HEK293 (cell line): ENCODE measurements around the gene PAK4.

Experiments
- CTCF ChIA-PET: fragments of 350-600 bp; formaldehyde crosslinking; extraction: SDS; loops from one replicate; lab custom pipeline; 2021; ENCODE audit warnings: antibody characterized with exemption; lab: Yijun Ruan, JAX
- POLR2A ChIA-PET: fragments of 300-600 bp; formaldehyde crosslinking; extraction: SDS; loops from one replicate; lab custom pipeline; 2020; ENCODE audit warnings: antibody characterized with exemption, inconsistent platforms; lab: Yijun Ruan, JAX
- H3K27ac ChIP-seq: fragments of 200-500 bp; sonication (Bioruptor generic); 2 replicates; pipeline ENCODE4 v1.5.1; 2014; ENCODE audit warnings: low read depth, low read length, control low read depth, inconsistent platforms; ENCODE audit errors: extremely low read depth
- H3K36me3 ChIP-seq, 2 experiments: fragments of 200-500 bp in 1 of 2; sonication (Bioruptor generic) in 1 of 2; 1 replicate in 1 of 2; 2 replicates in 1 of 2; pipeline ENCODE4 v1.5.1; 2014 to 2017; ENCODE audit warnings: inconsistent platforms in 2 of 2, low read length in 2 of 2; ENCODE audit not compliant: control insufficient read depth in 2 of 2, insufficient read depth in 1 of 2
- H3K4me1 ChIP-seq: fragments of 200-500 bp; sonication (Bioruptor generic); 2 replicates; pipeline ENCODE4 v1.5.1; 2014; ENCODE audit warnings: mild to moderate bottlenecking, low read length, inconsistent platforms; ENCODE audit not compliant: control insufficient read depth, insufficient read depth
- H3K4me3 ChIP-seq: 2 replicates; pipeline ENCODE4 v1.5.1; 2011; ENCODE audit warnings: low read depth, mild to moderate bottlenecking, control low read depth, low read length, moderate library complexity
- H3K9me3 ChIP-seq: fragments of 200-500 bp; sonication (Bioruptor generic); 2 replicates; pipeline ENCODE4 v1.5.1; 2014; ENCODE audit warnings: low read depth, low read length, inconsistent platforms; ENCODE audit not compliant: control insufficient read depth, insufficient read depth
- GLI4 ChIP-seq: fragments of 450-650 bp; formaldehyde crosslinking; IDR thresholded peaks from 2 replicates; pipeline ENCODE4 v1.5.1; 2016; ENCODE audit warnings: missing biosample characterization, missing genetic modification characterization
- OSR2 ChIP-seq: fragments of 450-650 bp; formaldehyde crosslinking; IDR thresholded peaks from 2 replicates; pipeline ENCODE4 v1.5.1; 2016; ENCODE audit warnings: missing biosample characterization, missing genetic modification characterization
- SP7 ChIP-seq: fragments of 450-650 bp; formaldehyde crosslinking; IDR thresholded peaks from 2 replicates; pipeline ENCODE4 v1.5.1; 2016; ENCODE audit warnings: missing biosample characterization, missing genetic modification characterization
- TRIM28 ChIP-seq: IDR thresholded peaks from 2 replicates; pipeline ENCODE4 v1.6.1; 2011; ENCODE audit warnings: low read length, control low read depth, borderline replicate concordance
- YY2 ChIP-seq: fragments of 450-650 bp; formaldehyde crosslinking; IDR thresholded peaks from 2 replicates; pipeline ENCODE4 v1.5.1; 2016; ENCODE audit warnings: missing biosample characterization, missing genetic modification characterization
- ZBTB17 ChIP-seq: fragments of 450-650 bp; formaldehyde crosslinking; IDR thresholded peaks from 2 replicates; pipeline ENCODE4 v1.5.1; 2016; ENCODE audit warnings: missing biosample characterization, missing genetic modification characterization
- ZBTB26 ChIP-seq: fragments of 450-650 bp; formaldehyde crosslinking; optimal IDR thresholded peaks from 2 replicates; pipeline ENCODE3; 2016; ENCODE audit warnings: missing biosample characterization, mild to moderate bottlenecking, missing genetic modification characterization
- ZBTB7A ChIP-seq: fragments of 450-650 bp; formaldehyde crosslinking; IDR thresholded peaks from 2 replicates; pipeline ENCODE4 v1.5.1; 2016; ENCODE audit warnings: low read depth, missing biosample characterization, missing genetic modification characterization
- ZFP3 ChIP-seq: fragments of 450-650 bp; formaldehyde crosslinking; IDR thresholded peaks from 2 replicates; pipeline ENCODE4 v1.5.1; 2016; ENCODE audit warnings: low read depth, missing biosample characterization, missing genetic modification characterization
- ZFP41 ChIP-seq: fragments of 450-650 bp; formaldehyde crosslinking; IDR thresholded peaks from 2 replicates; pipeline ENCODE4 v1.5.1; 2016; ENCODE audit warnings: missing biosample characterization, missing genetic modification characterization, borderline replicate concordance
- ZNF114 ChIP-seq: fragments of 450-650 bp; formaldehyde crosslinking; IDR thresholded peaks from 2 replicates; pipeline ENCODE4 v1.5.0; 2017; ENCODE audit warnings: missing biosample characterization, missing genetic modification characterization
- ZNF146 ChIP-seq: fragments of 450-650 bp; formaldehyde crosslinking; IDR thresholded peaks from 2 replicates; pipeline ENCODE4 v1.5.1; 2016; ENCODE audit warnings: missing biosample characterization, missing genetic modification characterization
- ZNF155 ChIP-seq: fragments of 450-650 bp; formaldehyde crosslinking; IDR thresholded peaks from 2 replicates; pipeline ENCODE4 v1.5.1; 2016; ENCODE audit warnings: missing biosample characterization, missing genetic modification characterization
- ZNF18 ChIP-seq: fragments of 450-650 bp; formaldehyde crosslinking; IDR thresholded peaks from 2 replicates; pipeline ENCODE4 v1.5.1; 2016; ENCODE audit warnings: missing biosample characterization, missing genetic modification characterization
- ZNF202 ChIP-seq: fragments of 450-650 bp; formaldehyde crosslinking; IDR thresholded peaks from 2 replicates; pipeline ENCODE4 v1.5.1; 2016; ENCODE audit warnings: missing biosample characterization, missing genetic modification characterization, borderline replicate concordance
- ZNF214 ChIP-seq: fragments of 450-650 bp; formaldehyde crosslinking; IDR thresholded peaks from 2 replicates; pipeline ENCODE4 v1.5.1; 2017; ENCODE audit warnings: missing biosample characterization, mild to moderate bottlenecking, missing genetic modification characterization, borderline replicate concordance
- ZNF248 ChIP-seq: fragments of 450-650 bp; formaldehyde crosslinking; IDR thresholded peaks from 2 replicates; pipeline ENCODE4 v1.5.1; 2017; ENCODE audit warnings: missing biosample characterization, missing genetic modification characterization
- ZNF324 ChIP-seq: fragments of 450-650 bp; formaldehyde crosslinking; IDR thresholded peaks from 2 replicates; pipeline ENCODE4 v1.5.1; 2016; ENCODE audit warnings: missing biosample characterization, missing genetic modification characterization
- ZNF394 ChIP-seq: fragments of 450-650 bp; formaldehyde crosslinking; IDR thresholded peaks from 2 replicates; pipeline ENCODE4 v1.5.1; 2016; ENCODE audit warnings: missing biosample characterization, missing genetic modification characterization, mild to moderate bottlenecking, moderate library complexity, borderline replicate concordance
- ZNF518A ChIP-seq: fragments of 450-650 bp; formaldehyde crosslinking; conservative IDR thresholded peaks from 2 replicates; pipeline ENCODE4 v1.5.1; 2016; ENCODE audit warnings: low read depth, missing biosample characterization, missing genetic modification characterization
- ZNF629 ChIP-seq: fragments of 450-650 bp; formaldehyde crosslinking; IDR thresholded peaks from 2 replicates; pipeline ENCODE4 v1.5.1; 2017; ENCODE audit warnings: missing biosample characterization, missing genetic modification characterization
- ZNF660 ChIP-seq: fragments of 450-650 bp; IDR thresholded peaks from 2 replicates; pipeline ENCODE4 v1.5.1; 2018; ENCODE audit warnings: missing biosample characterization, mild to moderate bottlenecking, missing genetic modification characterization
- ZNF704 ChIP-seq: fragments of 450-650 bp; formaldehyde crosslinking; IDR thresholded peaks from 2 replicates; pipeline ENCODE4 v1.5.1; 2016; ENCODE audit warnings: missing biosample characterization, missing genetic modification characterization
- ZNF791 ChIP-seq: fragments of 450-650 bp; formaldehyde crosslinking; IDR thresholded peaks from 2 replicates; pipeline ENCODE4 v1.5.1; 2016; ENCODE audit warnings: missing biosample characterization, missing genetic modification characterization

Gene PAK4

GRCh38 chr19:39078436-39079200 is 47.0 kb upstream of the PAK4 start (continued):
- TF ChIP-seq ZNF18 (tag by site-specific recombination) = no peak
- peak; percentile 33; the same call in 1 of the 2 replicates for TF ChIP-seq ZBTB17 (tag by site-specific recombination)
- peak; percentile 67 for TF ChIP-seq ZNF146
- no peak for TF ChIP-seq GLI4 (tag by site-specific recombination)
- TF ChIP-seq ZNF629 (tag by site-specific recombination) = 0 out of 2 replicates have a peak, but pooled peaks have one; percentile 20
- TF ChIP-seq ZNF660 (tag by site-specific recombination) = 0 out of 2 replicates have a peak, but pooled peaks have one; percentile 57
- no peak for TF ChIP-seq ZNF248 (tag by site-specific recombination)
- no peak for TF ChIP-seq ZFP41 (tag by site-specific recombination)

GRCh38 chr19:39080431-39080830 is 45.2 kb upstream of the PAK4 start:
- Histone ChIP-seq H3K4me3 (no peak overlapping the region), H3K4me1 (peaks cover 5% of the 10 kb centered on the region; the same call in 1 of the 2 replicates), H3K27ac (no peak overlapping the region), H3K36me3 (no peaks in the 10 kb centered on the region; a peak in 1 of 3 replicates), H3K9me3 (no peaks in the 10 kb centered on the region)
- ChIA-PET CTCF (interaction anchor here (0.6 to 3.5 kb wide), 6 partner anchors 26 to 680 kb away, joined by 3 to 18 read pairs (median 3); no protein-coding TSS in a partner anchor), POLR2A (interaction anchor here (0.6 kb wide), 1 partner anchor 60 kb away, joined by 4 read pairs; no protein-coding TSS in a partner anchor)
- TF ChIP-seq ZNF214 (tag by site-specific recombination) (no peak), ZNF114 (no peak), YY2 (tag by site-specific recombination) (no peak), SP7 (tag by site-specific recombination) (no peak), ZNF324 (tag by site-specific recombination) (no peak), ZNF704 (no peak), ZNF518A (tag by site-specific recombination) (no peak), ZFP3 (tag by site-specific recombination) (no peak), ZBTB26 (tag by site-specific recombination) (no peak), ZNF202 (tag by site-specific recombination) (no peak), OSR2 (tag by site-specific recombination) (no peak), ZNF155 (tag by site-specific recombination) (no peak), ZBTB7A (tag by site-specific recombination) (no peak), ZNF791 (no peak), TRIM28 (no peak), ZNF394 (tag by site-specific recombination) (no peak)
